GM12873 (cell line): ENCODE data around the gene CDKAL1.

Source experiments
- TF ChIP-seq, protein P1 (sequence below): IDR thresholded peaks from 2 replicates; pipeline ENCODE4 v1.5.1; 2012; ENCODE audit warnings: low read depth, mild to moderate bottlenecking, moderate library complexity, low read length, control low read depth; ENCODE audit not compliant: insufficient read depth; ENCODE audit errors: missing control alignments

The CDKAL1 gene

DNA sequence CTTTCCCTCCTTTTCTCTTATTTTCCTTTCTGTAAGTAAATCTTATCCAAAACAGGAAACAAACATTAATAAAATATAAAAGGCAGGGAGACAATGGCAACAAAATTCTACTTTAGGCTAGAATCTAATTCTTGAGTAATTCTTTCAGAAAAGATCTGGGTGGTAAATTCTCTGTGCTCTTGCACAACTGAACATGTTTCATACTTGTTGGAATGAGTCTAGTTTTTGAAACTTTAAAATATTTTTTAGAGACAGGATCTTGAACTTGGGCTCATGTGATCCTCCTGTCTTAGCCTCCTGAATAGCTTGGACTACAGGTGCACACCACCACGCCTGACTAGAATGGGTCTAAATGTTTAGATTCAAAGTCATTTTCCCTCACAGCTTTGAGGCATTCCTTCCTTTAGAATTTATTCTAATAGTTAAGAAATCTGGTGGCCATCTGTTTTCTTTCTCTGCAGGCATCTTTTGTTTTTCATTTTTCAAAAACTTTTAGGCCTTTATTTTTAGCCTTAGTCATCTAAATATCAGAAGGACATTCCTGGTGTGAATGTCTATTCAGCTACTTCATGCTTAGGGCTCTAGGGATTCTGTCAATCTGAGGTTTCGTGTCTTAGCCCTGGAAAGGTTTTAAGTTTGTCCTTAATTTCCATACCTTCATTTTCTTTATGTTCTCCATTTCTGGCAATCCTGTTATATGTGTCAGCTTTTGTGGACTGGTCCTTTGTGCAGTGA lies 76.5 kb downstream of the CDKAL1 start:
- TF ChIP-seq, protein P1, sequence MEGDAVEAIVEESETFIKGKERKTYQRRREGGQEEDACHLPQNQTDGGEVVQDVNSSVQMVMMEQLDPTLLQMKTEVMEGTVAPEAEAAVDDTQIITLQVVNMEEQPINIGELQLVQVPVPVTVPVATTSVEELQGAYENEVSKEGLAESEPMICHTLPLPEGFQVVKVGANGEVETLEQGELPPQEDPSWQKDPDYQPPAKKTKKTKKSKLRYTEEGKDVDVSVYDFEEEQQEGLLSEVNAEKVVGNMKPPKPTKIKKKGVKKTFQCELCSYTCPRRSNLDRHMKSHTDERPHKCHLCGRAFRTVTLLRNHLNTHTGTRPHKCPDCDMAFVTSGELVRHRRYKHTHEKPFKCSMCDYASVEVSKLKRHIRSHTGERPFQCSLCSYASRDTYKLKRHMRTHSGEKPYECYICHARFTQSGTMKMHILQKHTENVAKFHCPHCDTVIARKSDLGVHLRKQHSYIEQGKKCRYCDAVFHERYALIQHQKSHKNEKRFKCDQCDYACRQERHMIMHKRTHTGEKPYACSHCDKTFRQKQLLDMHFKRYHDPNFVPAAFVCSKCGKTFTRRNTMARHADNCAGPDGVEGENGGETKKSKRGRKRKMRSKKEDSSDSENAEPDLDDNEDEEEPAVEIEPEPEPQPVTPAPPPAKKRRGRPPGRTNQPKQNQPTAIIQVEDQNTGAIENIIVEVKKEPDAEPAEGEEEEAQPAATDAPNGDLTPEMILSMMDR = no peak

DNA sequence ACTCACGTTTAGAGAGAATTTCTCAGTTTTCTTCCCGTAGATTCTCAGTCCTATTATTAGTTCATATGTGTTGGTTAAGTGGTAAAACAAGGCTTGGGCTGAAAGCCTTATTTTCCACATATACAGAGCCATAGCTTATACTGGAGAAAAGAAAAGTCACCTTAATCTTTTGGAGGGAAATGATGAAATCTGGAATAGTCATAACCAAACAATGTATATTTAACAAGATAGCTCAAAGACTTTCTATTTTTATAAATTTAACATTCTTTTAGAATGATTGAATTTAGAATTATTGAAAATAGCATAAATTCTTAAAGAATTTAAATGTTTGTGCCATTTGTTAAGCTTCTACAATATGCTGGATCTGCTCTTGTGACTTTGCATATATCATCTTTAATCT lies 85.8 kb downstream of the CDKAL1 start:
- TF ChIP-seq, protein P1 = no peak

DNA sequence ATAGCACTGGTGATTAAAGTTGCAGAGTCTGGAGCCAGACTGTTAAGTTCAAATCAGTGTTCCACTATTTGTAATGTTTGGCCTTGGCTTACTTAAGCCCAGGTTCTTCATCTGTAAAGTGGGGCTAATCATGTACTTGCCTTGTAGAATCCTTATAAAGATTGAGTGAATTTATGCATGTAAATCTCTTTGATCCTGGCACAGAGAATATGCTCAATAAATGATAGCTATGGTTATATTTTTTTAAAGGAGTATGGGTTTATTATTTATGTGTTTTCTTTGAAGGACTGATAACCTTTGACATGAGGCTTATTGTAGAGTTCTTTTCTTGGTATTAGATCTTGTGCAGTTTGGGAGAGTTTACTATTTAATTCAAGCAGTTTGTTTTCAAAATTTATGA lies 89.5 kb downstream of the CDKAL1 start:
- TF ChIP-seq, protein P1 = no peak

DNA sequence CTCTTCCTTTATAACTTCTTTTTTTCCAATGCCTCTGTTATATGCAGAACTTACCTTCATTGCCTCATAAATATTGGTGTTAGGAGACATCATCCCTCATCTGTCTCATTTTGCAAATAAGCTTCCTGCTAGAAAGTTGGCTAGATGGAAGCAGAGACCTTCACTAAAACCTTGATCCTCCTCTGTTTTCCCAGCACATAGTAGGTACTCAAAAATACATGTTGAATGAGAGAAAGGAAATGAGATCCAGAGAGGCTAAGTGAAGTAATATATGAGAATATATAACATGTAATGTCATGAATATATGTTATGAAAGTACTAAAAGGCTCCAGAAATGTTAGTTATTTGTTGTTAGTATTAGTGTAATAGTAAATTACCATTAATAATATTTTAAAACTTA lies 91.9 kb downstream of the CDKAL1 start:
- TF ChIP-seq, protein P1 = no peak

DNA sequence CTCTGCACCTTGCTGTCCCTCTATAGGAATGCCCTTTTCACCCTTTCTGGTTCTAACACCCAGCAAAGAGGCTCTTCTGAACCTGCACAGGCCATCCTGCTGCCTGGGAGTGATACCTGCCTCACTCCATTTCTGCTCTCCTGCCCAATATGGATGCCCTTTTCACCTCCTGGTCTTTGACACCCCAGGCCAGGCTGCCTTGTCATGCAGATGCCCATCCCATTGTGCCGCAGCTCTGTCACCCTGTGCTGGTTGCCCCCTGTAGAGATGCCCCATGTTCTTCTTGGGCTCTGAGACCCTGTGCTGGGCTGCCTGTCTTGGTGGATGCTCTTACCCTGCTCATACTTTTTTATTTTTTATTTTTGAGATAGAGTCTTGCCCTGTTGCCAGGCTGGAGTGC lies 95.3 kb downstream of the CDKAL1 start:
- TF ChIP-seq, protein P1 = no peak

DNA sequence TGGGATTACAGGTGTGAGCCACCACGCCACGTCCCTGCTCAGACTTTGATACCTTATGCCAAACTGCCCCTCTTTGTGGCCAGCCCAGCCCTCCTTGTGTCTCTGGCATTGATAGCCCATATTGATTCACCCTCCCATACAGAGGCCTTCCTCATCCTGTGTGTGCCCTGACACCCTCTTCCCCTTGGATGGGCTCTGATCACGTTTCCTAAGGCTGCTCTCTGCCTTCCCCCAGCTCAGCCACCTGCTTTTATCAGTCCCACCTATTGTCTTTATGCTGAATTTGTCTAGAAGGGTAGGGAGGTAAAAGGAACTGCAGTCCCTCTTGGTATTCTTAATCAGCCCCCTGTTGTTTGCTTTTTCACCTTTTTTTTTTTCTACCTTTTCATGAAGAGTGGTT lies 95.9 kb downstream of the CDKAL1 start:
- TF ChIP-seq, protein P1 = no peak

DNA sequence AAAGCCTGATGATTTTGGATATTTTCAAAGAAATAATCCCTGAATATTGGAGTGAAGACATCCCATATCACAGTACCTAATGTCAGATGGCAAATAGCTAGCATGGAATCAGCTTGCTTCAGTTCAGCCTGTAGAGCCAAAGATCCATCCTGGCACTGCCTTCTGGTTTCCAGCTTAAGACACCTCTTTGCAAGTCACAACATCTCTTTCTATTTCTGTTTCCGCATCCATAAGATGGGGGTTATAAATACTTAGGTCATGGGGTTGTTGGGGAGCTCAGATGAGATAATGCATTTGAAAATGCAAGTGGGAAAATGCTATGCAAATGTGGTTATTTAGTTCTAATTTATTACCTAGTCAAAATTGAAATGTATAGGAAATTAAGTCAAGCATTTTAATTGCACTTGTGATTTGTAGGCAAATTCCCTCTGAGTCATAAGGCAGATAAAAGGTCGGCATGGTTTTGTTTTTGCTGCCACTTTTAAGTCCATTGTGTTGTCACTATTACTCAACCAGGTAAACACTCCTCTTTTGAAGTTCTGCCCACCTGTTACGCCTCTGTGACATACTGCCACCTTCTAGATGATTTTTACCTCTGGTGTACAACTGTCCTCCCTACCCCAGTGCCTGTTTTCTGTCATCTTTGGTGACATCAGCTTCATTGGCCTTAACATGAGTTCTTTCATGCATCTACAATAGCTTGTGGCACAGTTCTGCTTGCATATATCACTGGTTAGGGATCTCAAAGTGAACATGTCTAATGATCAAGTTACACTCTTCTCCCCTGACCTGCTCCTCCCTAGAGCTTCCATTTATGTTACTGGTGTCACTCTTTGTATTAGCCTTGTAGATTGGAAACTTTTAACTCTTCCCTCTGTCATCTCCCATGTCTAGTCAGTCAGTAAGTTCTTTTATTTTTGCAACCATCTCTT lies 96.6 kb downstream of the CDKAL1 start:
- TF ChIP-seq, protein P1 = no peak
